ENCODE data around the gene CES5A.
"Not testable (repeated sequence)": the region's sequence is repeated elsewhere in the genome, so short reads cannot be mapped to it uniquely, and the experiment has no call there.

DNA sequence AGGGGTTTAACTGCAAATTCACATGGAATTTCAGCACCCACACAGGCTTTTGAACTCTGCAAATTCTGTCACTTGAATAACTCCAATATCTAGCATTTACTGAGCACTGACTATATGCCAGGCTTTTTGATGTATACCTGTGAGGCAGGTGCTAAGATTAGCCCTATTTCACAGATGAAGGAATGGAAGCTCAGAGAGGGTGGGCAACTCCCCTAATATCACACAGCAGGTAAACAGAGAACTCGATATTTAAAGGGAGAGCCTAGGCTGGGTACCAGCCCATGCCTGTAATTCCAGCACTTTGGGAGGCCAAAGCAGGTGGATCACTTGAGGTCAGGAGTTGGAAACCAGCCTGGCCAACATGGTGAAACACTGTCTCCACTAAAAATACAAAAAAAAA lies 17.5 kb downstream of the CES5A start:
- TF ChIP-seq POLR2A (IDR thresholded peaks at IDR 0.05; ENCODE audit: low read length); GATA1 (IDR thresholded peaks at IDR 0.05; ENCODE audit: low read depth, low read length): not testable (repeated sequence)
